ENCODE measurements around the gene ATRNL1.
"Not testable (repeated sequence)": the region's sequence is repeated elsewhere in the genome, so short reads cannot be mapped to it uniquely, and the experiment has no call there.

The ATRNL1 gene

DNA sequence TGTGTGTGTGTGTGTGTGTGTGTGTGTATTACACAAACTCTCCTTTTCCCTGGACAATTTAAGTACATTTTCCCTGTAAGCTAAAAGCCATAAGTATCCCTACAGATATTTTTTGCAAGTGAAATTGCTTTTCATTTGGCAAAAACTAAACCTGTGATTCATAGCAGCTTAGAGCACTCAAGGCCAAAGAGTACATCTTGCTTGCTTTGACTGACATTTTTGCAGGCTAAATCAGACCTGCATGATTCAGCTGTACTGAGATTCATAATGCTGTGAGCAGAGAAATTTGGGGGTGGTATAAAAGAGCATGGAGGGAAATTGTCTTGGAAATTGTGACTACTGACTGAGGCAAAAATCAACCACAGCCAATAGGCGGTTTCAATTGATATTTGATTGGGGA lies 679.4 kb downstream of the ATRNL1 start:
- no peak for DNase-seq

DNA sequence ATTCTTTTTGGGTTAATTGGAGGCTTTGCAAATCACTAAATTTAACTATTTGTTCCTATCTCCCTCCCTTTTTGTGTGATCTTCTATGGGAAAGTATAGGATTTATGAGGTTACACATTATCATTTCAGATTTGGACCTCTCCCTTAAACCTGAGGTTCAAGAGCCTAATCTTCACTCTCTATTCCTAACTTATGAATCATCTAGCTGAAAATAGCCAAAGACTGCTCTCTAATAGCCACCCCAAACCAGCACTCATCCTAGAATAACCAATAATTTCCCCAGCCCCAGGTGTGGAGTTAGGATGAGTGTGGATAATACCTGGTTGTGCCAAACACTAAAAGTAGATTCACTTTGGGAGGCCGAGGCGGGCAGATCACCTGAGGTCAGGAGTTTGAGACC lies 680.7 kb downstream of the ATRNL1 start:
- DNase-seq: no peak

DNA sequence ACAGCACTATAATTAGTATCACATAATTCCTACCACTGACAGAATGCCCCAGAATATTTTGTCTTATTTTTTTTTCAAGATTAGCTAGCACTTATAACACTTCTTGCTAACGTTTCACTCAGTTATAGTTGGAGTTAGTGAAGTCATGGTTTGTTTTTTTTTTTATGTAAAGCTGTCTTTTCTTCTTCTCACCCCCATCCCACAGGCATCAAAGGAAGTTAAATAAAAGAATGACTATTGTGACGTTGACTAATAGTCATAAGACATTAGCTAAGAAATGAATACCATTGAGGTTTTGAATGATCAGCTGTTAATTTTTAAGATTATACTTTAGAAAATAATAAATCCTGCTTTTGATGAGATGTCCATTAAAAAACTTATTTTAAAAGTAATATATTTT lies 681.6 kb downstream of the ATRNL1 start:
- DNase-seq: no peak

DNA sequence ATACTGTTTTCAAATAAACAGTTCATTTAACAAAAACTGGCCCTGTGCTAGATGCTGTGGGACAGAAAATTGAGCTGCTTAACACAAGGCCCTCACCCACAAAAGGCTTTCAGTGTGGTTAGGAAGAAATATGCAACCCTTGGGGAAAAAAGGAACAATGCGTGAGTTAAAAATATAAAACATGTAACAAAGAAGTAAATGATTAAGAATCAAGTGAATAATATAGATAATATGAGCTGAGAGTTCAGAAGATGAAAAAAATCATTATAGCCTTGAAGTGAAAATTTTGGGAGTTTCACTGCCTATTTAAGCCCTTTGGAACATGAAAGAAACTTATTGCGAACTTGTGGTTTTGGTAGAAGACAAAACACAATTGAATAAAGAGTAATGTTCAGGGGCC lies 684.5 kb downstream of the ATRNL1 start:
- DNase-seq: no peak

DNA sequence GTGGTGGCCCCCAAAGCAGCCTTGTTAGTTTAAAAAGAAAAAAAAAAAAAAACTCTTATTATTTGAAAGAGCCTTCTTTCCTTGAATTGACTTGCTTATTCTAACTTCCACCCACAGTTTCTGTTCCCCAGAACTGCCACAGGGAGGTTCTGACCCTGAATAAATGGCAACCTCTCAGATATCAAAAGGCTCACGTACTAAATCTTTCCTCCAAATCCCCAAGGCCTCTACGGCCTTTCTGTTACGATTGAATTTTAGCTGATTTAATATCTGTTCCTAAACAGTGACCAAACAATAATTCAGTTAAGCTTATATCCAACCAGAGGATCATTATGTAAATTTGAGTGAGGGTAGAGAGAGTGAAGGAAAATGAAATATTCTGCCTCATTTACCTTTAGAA lies 697.1 kb downstream of the ATRNL1 start:
- DNase-seq: no peak

DNA sequence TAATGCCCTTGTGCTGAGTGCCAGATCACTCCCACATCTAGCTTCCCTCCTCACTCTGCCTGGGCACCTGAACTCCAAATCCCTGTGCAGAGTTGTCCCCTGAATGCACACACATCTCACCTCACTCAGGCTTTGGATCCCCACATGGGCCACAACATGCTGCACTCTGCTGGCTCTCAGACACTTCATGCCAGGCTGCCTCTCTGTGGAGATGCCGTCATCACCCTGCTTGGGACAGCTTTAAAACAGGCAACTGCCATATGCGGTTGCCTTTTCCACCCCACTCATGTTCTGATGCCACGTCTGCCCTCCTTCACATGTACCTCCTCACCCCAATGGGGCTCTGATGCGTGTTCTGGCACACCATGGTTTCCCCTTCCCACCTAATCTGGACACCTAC lies 702.8 kb downstream of the ATRNL1 start:
- DNase-seq: no peak

DNA sequence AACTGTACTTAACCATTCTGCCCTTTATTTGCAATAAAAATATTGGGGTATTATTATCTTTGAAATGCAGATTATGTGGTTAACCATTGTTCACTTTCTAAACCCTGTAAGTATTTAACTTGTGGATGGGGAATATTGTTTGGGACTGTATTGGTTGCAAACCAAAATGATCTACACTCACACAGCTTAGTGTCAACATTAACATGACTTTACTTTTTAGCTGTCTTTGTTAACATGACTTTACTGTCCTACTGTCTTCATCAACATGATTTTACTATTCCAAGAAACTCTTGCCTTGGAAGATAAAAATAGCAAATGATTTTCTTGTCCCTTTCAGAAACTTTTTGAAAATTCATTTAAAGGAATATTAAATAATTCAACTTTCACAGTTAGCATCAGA lies 708.3 kb downstream of the ATRNL1 start:
- DNase-seq: no peak

DNA sequence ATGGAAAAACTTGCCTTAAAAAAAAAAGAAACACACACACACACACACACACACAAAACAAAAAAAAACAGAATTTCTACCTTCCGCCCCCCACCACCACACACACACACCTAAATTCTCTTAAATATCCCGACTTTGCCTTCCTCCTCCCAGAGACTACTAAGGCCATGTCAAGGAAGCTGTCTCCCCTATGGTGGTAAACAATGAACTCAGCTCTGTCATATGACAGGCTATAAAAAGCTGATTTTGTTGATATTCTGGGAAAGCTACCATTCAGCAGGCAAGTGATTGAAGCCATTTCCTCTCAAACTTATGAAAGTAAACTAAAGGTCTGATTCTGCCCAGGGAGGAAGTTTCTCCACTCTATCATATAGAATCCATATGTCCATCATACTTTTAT lies 708.8 kb downstream of the ATRNL1 start:
- no peak for DNase-seq

DNA sequence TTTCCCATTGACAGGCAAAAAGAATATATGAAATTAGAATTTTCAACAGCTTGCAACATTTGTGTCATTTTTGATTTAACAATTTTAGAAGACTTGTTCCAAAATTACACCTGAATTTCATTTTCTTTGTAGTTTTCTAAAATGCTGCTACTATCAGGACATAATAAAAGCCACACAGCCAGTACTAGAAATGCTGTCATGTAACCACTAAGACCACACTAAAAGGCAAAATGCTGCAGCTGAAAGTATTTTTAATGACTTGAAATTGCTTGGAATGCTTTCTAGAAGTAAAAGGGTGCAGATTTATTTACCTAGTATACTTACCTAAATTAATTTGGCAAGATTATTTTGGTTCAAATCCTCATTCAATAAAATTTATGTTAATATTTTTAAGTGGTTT lies 709.7 kb downstream of the ATRNL1 start:
- no peak for DNase-seq

DNA sequence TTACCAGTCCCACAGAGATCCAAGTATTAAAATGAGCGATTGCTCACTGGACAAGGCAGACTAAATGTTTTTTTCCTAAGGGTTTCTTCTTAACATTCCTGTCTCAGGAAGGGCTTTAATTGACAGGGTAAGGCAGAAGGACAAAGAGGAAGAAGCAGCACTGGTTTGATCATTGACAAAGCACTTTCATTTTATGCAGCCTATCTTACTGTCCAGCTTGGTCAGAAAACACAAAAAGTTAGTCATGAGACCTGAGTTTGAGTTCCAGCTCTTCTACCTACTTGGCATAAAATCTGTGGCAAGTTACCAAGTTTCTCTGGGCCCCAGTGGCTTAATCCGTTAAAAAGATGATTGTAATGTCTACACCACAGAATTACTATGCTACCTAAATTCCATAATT lies 721.4 kb downstream of the ATRNL1 start:
- DNase-seq: no peak

DNA sequence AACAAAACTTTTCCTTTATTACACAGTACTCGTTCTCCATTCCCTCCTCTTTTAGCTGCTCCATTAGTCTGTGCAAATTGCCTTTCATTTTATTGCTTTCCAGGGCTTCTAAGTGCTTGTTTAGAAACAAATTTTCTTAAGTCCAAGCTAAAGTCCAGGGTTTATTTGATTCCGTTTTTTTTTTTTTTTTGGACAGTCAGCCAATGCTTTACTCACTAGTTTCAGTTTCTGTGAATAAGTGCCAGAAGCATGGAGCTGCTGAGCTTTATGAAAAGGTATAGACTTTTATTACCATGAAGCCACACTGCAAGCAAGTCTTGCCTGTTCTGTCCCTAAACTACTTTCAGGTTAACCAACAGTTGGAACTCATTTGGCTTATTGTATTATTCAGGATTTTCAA lies 724.8 kb downstream of the ATRNL1 start:
- DNase-seq: no peak

DNA sequence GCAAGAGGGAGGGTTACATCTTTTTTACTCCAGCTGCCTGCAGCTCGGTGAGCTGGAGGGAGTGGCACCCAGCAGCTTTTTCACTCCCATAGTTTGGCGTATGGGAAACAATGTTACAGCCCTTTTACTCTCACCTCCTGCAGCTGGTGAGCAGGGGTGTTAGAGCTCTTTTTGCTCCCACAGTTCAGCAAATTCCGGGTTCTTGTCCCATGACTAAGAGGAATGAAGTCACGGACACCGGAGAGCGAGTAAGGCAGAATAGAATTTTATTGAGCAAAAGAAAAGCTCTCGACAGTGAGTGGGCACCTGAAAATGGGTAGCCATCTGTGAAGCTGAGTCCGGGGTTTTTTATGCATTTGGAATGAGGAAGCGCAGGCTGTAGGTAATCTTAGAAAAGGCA lies 733.2 kb downstream of the ATRNL1 start:
- DNase-seq: no peak

DNA sequence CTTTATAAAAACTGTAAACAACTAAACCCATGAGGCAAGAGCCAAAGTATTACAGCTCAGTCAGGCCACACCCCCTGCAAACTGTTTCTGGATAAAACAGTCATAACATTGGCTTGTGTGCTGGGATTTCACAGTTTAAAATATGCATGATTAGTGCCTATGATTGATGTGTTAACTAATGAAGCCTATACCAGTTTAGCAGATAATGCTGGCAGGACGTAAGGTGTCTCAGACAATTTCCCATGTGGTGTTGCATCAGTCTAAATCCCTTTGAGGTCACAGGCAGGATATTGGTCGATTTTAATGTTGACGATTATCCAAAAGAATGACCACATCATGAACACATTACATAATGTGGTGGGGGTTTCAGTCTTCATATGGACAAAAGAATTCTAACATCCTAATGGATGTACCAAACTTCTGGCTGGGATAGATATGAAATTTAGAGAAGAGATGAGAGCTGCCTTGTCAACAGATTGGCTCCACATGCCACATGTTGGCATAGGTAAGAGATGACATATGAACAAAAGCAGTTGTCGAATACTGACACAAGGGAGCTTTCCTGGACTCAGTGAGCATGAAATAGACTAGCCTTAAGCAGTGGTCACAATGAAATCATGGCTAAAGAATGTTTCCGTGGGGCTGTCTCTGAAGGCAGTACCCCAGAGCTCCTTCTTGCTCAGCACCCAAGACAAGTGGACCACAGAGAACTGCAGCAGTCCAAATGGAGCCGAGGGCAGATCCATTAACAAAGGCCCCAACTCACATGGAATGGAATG lies 734.3 kb downstream of the ATRNL1 start:
- no peak for DNase-seq

DNA sequence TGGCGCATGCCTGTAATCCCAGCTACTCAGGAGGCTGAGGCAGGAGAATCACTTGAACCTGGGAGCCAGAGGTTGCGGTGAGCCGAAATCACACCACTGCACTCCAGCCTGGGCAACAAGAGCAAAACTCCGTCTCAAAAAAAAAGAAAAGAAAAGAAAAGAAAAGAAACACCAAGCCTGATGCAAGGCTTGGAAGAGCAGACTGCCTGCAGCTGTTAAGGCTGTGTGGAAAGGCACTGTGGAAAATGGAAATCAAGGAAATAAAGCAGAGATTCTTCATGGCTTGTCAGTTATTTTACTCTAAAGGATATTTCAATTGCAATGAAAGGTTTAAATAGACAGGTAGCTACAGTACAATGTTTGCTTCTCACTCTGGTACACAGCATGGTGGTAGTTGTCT lies 735.0 kb downstream of the ATRNL1 start:
- not testable (repeated sequence) for DNase-seq

DNA sequence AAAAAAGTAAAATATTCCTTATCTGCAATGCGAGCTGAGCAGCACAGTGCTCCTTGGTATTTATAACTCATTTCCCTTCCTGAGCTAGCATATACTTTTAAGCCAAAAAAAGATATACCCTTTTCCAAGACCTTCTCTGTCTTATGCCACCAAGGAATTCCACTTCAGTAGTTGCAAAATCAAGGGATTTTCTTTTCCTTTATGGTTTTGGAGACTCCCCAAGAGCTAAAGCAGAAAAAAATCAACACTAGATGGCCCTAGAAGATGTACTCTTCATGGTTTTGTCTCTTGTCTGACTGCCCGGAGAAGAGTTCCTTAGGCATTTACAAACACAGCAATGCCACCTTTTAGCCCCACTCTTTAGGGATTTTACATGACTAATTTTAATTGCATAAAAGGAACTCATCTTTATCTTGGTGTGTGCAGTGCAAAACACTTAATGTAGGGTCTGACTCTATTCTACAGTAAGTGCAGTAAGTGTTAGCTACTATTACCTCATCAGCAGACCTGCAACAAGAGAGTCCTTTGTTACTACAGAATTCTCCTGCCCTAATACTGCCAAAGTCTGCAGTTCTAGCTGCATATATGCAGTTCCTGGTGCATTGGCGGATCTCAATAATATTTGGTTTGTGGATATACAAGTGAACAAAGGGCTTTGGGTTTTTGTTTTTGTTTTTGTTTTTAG lies 736.5 kb downstream of the ATRNL1 start:
- no peak for DNase-seq

DNA sequence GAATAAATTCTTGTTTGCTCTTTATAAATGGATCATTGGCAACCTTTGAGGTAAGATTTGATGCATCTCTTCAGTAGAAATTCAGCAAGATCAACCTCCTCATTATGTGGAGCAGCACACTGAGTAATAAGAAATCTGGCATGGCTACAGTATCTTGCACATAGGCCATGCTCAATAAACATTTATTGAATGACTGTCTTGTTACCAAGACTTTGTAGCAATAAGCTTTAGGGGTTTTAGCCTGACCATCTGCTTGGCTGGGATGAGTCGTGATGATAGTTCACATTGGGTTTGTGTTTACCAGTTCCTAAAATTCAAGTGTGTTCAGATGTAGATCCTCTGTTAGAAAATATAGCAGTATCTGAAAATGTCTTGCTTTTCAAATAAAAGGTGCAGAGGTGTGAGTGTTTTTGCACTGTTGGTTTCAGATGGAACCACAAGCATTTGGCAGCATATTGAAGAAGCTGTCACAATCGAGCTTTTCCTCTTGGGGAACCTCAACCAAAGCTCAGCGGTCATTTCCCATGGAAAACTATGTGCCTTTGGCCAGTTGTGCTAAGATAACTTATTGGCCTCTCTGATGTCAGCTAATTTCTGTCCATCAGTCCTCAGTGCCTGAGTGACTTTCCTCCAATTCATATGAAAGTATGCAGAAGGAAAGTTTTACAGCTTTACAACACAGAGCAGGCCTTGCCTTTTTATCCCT lies 737.3 kb downstream of the ATRNL1 start:
- no peak for DNase-seq

DNA sequence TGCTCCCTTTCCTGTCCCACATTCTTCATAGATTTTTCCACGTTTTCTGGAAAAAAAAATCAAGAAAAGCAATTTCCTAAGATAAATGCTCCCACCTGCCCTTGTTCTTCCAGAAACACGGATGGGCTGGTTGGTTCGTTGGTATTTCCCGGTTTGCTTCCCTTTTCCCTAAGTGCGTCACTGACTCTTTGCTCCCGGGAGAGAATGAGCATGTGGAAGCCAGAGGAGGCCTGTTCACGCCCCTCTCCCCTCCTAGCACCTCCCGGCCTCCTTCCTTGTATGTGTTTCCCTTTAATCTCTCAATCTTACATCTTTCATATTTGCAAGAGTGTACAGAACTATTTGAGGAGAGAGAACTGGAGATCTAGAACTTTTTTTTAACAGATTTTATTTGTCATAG lies 737.9 kb downstream of the ATRNL1 start:
- DNase-seq: no peak

DNA sequence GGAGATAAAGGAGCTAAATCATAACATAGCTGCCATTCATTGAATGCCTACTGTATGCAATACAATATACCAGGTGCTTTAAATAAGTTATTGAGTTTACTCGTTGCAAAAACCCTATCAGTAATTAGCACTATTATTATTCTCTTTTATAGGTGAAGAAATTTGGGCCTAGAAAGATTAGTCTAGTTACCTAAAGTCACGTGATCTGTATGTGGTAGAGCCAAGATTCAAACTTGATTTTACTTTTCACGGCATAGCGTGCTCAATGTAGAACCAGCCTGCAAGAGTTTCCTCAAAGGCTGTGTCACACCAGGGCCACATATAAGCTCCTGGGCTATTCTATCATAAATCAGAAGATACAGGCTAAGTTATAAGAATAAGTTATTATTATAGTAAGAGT lies 740.0 kb downstream of the ATRNL1 start:
- no peak for DNase-seq

DNA sequence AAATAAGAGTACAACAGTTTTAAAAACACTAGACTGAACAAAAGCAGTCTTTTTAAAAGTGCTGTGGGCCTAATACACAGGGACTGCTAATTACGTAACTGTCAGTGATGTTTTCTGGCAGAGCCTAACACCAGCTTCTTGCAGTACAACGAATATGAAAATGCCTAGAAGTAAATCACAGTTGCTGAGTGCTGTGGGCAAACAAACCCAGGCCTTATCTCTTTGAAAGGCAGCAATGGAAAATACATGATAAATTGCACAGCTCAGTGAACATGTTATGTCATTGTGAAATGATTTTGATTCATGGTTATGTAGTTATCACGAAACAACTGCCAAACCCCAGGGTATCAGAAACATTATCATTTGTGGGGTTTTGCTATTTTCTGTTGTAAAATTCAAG lies 751.4 kb downstream of the ATRNL1 start:
- no peak for DNase-seq

DNA sequence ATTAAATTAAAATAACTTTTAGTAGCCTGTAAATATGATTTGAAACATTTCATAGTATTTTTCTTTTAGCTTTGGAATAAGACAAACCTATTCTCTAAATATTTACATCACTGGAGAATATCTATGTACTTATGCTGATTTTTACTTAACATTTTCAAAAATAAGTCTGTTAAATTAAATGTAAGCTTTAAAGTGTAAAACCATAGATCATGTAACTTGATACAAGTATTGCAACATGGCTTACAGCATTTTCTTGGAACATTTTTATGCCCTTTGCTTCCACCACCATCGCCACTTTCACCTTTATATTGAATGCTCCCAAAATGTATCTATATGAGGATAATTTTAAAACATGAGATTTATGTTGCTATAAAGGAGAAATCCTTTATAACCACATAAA lies 752.8 kb downstream of the ATRNL1 start:
- DNase-seq: no peak

DNA sequence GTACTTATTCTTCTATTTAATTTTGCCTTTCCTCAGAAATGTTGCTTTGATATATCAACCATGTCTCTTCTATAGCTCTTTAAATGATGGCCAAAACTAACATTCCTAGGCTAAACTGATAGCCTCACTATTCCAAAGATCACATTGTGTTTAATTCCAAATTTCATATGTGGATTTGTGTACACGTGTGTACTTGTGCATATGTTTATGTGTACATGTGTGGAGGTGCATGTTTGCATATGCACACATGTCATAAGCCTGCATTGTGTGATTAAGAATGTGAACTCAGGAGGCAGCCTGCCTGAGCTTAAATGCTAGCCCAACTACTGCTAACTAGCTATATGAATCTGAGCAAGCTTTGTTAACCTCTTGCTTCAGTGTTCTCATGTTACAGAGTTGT lies 753.4 kb downstream of the ATRNL1 start:
- DNase-seq: no peak

DNA sequence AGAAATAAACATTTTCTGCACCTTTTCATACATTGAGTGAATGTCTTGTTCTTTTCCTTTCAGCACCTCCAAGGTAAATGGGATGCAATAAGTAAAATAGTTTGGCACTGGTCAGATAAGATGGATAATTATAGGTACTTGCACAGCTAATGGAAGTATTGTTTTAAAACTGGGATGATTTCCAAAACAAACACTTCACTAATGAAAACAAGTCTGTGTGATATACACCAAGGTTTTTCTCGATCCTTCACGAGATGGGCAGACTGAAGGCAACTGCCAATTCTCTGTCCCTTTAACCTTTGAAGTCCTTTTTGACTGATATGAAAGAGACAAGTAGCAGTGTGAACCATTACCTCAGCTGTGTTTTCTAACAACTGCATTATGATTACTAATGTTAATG lies 756.0 kb downstream of the ATRNL1 start:
- DNase-seq: no peak

DNA sequence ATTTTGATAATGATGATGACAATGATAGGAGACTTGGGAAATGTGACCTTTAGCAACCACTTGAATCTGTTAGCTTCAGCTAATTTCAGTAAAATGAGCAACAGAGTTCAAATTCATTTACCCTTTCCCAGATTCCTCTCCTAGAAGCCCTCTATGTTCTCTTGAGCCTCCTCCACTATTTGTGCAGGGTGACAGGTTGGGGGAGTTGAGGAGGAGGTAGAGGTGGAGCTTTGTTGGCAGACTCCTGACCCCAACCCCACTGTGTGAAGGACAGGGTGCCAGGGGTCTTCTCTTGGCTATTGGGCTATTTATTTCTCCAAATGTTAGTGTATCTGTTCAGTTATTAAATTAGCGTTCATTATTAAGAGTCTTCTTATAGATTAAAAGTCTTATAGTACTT lies 757.5 kb downstream of the ATRNL1 start:
- no peak for DNase-seq

DNA sequence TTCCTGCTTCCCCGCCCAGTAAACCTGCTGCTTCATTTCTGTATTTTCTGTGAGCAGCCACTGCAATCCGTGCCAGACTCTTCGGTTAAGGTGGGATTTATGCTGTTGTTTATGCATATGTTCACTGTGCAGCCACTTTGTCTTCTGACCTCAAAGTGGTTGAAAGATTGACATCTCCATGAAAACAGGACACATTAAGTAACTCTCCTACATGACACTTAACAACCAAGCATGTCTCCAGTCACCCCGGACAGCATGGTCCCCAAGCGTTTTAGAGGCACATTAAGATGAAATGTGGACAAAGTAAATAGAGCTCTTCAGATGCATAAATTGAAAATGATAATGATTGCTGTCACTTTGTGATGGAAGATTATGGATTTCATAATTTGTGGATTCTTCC lies 758.5 kb downstream of the ATRNL1 start:
- DNase-seq: no peak

Measured in NCI-H1436 treated with DMSO at 0.1 percent for 48 hours (cell line).